ENCODE data around the gene TENT4A.

- TF ChIP-seq HOXA9 (CRISPR knock-in tag; IDR thresholded peaks at IDR 0.05; ENCODE audit: borderline replicate concordance) (no peak), ZNF776 (CRISPR knock-in tag; IDR thresholded peaks at IDR 0.05) (no peak), TBX3 (IDR thresholded peaks at IDR 0.05; ENCODE audit: borderline replicate concordance) (no peak), E2F1 (CRISPR knock-in tag; IDR thresholded peaks at IDR 0.05) (no peak), SIX4 (CRISPR knock-in tag; IDR thresholded peaks at IDR 0.05) (no peak), ZNF644 (CRISPR knock-in tag; IDR thresholded peaks at IDR 0.05; ENCODE audit: low read depth) (no peak), POLR2A (IDR thresholded peaks at IDR 0.05; ENCODE audit: insufficient read depth in 1 of 2, low read depth in 2 of 2, low read length in 2 of 2) (no peak), PBX3 (CRISPR knock-in tag; IDR thresholded peaks at IDR 0.05; ENCODE audit: borderline replicate concordance) (no peak), ZNF318 (CRISPR knock-in tag; IDR thresholded peaks at IDR 0.05) (no peak), ZNF274 (CRISPR knock-in tag; IDR thresholded peaks at IDR 0.05) (no peak), ZNF652 (CRISPR knock-in tag; IDR thresholded peaks at IDR 0.05; ENCODE audit: borderline replicate concordance, low read depth) (no peak), SMC3 (IDR thresholded peaks at IDR 0.05; ENCODE audit: low read length) (no peak)
- TF ChIP-seq, protein P1, sequence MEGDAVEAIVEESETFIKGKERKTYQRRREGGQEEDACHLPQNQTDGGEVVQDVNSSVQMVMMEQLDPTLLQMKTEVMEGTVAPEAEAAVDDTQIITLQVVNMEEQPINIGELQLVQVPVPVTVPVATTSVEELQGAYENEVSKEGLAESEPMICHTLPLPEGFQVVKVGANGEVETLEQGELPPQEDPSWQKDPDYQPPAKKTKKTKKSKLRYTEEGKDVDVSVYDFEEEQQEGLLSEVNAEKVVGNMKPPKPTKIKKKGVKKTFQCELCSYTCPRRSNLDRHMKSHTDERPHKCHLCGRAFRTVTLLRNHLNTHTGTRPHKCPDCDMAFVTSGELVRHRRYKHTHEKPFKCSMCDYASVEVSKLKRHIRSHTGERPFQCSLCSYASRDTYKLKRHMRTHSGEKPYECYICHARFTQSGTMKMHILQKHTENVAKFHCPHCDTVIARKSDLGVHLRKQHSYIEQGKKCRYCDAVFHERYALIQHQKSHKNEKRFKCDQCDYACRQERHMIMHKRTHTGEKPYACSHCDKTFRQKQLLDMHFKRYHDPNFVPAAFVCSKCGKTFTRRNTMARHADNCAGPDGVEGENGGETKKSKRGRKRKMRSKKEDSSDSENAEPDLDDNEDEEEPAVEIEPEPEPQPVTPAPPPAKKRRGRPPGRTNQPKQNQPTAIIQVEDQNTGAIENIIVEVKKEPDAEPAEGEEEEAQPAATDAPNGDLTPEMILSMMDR (CRISPR knock-in tag; IDR thresholded peaks at IDR 0.05): no peak
Observed at GRCh38 chr5:6692906-6693305, 20.3 kb upstream of the TENT4A start.

Measured in HepG2 (cell line).